22Rv1 (cell line): ENCODE data around the gene SYTL3.
"Not testable (repeated sequence)": the region's sequence is repeated elsewhere in the genome, so short reads cannot be mapped to it uniquely, and the experiment has no call there.

ENCODE experiments used
- H3K27ac ChIP-seq: fragments of 450-650 bp; 2 replicates; pipeline ENCODE4 v1.5.1; 2017
- ZFX ChIP-seq: fragments of 450-650 bp; IDR thresholded peaks from 2 replicates; pipeline ENCODE4 v1.6.1; 2017; ENCODE audit warnings: antibody characterized with exemption, borderline replicate concordance
- TF ChIP-seq, protein P1 (sequence below): fragments of 450-650 bp; IDR thresholded peaks from 2 replicates; pipeline ENCODE4 v1.5.1; 2017; ENCODE audit warnings: mild to moderate bottlenecking

SYTL3 gene

DNA sequence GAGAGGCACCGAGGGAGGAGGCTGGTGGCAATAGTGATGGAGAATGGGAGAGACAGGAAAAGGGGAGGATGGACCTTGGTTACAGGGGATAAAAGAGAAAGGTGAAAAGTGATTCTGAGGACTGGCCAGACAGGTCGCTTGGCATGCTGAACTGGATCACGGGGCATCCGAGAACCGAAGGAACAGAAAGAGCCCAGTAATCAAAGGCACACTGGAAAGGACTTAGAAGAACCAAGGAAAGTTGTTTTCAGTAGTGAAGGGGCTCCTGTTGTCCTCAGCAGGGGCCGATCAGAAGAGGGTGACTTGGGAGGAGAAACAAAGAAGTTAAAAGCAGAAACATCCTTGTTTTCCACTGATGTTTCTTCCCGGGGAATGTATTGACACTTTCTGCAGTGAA, 18.9 kb downstream of the SYTL3 start:
- no peak overlapping the region for H3K27ac ChIP-seq
- no peak for TF ChIP-seq ZFX
- TF ChIP-seq, protein P1, sequence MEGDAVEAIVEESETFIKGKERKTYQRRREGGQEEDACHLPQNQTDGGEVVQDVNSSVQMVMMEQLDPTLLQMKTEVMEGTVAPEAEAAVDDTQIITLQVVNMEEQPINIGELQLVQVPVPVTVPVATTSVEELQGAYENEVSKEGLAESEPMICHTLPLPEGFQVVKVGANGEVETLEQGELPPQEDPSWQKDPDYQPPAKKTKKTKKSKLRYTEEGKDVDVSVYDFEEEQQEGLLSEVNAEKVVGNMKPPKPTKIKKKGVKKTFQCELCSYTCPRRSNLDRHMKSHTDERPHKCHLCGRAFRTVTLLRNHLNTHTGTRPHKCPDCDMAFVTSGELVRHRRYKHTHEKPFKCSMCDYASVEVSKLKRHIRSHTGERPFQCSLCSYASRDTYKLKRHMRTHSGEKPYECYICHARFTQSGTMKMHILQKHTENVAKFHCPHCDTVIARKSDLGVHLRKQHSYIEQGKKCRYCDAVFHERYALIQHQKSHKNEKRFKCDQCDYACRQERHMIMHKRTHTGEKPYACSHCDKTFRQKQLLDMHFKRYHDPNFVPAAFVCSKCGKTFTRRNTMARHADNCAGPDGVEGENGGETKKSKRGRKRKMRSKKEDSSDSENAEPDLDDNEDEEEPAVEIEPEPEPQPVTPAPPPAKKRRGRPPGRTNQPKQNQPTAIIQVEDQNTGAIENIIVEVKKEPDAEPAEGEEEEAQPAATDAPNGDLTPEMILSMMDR, result no peak

DNA sequence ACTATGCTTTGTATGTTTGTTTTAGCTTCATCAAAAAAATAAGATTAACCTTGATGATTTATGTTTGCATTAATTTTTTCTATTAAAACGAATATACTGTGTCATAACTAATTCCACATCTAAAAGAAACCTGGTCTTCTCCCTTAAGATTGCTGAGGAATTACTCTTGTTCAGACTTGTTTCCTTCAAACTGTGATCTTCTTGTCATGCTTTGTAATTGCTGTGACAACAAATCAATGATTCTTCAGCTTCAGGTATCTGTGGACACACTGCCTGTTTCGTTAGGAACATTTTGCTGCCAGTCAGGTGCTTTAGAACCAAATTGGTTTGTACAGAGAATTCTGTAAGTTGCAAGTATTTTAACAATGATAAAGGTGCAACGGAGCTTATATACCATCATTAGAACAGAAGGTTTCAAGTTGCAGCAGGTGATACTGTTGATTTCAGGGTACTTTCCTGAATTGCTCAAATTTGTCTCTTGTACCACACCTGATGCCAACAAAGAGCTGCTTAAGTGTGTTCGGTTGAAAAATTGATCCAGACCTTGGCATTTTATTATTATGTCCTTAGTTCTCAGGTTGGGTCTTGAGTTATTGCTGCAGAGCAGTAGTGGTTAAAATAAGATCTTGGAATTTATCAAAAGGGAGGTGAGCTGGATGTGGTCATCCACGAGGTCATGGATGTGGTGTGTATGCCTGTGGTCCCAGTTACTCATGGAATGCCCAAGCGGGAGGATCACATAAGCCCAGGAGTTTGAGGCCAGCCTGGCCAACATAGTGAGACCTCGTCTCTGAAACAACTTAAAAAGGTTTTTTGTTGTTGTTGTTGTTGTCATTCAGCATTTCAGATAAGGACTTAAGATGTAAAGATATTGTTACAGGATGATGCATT, 19.5 kb downstream of the SYTL3 start:
- TF ChIP-seq ZFX, result no peak
- TF ChIP-seq, protein P1, result no peak
- no peak overlapping the region for H3K27ac ChIP-seq

DNA sequence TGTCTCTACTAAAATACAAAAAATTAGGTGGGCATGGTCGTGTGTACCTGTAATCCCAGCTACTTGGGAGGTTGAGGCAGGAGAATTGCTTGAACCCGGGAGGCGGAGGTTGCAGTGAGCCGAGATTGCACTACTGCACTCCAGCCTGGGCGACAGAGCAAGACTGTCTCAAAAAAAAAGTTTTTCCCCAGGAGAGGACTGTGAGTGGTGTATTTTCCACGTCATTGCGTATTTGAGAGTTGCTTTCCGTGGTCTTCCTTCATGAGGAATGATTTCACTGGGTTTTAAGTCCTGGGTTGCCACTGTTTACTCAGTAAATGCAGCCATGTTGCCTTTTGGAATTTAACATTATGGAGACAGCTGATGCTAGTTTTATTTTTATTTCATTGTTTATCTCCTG, 22.3 kb downstream of the SYTL3 start:
- H3K27ac ChIP-seq, result not testable (repeated sequence)

DNA sequence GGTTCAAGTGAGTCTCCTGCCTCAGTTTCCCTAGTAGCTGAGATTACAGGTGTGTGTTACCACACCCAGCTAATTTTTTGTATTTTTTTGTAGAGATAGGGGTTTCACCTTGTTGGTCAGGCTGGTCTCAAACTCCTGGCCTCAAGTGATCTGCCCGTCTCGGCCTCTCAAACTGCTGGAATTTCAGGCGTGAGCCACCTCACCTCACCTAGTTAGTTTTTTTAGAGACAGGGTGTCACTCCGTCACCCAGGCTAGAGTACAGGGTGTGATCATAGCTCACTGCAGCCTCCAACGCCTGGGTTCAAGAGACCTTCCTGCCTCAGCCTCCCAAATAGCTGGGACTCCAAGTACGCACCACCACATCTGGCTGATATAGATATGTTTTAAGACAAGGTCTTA, 22.9 kb downstream of the SYTL3 start:
- no peak overlapping the region for H3K27ac ChIP-seq
- no peak for TF ChIP-seq ZFX
- TF ChIP-seq, protein P1, result no peak

DNA sequence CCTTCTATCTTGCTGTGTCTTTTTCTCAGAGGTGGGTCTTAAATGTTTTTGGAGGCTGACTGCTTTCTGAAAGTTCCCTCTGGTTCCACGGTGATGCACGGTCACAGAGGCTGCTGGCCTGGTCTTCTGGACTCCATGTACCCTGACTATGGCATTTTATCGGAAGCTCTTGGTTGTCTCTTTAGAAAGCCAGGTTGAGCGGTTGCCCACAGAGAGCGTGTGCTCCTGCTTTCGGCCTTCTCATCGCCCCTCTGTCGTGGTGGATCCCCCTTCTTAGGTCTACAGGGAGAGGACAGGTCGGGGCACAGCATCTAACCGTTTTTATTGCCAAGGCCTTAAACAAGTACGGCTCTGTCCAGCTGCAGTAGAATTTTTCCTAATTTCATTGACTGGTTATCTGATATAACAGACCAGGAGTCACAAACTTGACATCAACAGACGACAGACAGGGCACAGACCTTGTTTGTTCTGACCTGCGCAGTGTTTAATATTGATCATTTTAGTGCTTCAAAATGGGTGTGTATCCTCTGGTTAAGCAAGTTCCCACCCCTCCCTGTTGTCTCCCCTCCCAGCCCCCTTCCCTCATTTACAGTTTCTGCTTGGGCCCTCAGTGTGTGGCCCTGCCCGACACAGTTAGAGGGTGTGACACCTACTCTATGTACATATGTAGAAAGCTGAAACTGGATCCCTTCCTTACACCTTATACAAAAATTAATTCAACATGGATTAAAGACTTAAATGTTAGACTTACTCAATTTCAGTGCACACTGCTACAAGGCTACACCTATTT, 24.7 kb downstream of the SYTL3 start:
- no peak overlapping the region for H3K27ac ChIP-seq
- TF ChIP-seq, protein P1, result no peak
- no peak for TF ChIP-seq ZFX

DNA sequence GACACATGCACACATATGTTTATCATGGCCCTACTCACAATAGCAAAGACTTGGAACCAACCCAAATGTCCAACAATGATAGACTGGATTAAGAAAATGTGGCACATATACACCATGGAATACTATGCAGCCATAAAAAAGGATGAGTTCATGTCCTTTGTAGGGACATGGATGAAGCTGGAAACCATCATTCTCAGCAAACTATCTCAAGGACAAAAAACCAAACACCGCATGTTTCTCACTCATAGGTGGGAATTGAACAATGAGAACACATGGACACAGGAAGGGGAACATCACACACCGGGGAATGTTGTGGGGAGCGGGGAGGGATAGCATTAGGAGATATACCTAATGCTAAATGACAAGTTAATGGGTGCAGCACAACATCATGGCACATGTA, 27.2 kb downstream of the SYTL3 start:
- not testable (repeated sequence) for H3K27ac ChIP-seq

DNA sequence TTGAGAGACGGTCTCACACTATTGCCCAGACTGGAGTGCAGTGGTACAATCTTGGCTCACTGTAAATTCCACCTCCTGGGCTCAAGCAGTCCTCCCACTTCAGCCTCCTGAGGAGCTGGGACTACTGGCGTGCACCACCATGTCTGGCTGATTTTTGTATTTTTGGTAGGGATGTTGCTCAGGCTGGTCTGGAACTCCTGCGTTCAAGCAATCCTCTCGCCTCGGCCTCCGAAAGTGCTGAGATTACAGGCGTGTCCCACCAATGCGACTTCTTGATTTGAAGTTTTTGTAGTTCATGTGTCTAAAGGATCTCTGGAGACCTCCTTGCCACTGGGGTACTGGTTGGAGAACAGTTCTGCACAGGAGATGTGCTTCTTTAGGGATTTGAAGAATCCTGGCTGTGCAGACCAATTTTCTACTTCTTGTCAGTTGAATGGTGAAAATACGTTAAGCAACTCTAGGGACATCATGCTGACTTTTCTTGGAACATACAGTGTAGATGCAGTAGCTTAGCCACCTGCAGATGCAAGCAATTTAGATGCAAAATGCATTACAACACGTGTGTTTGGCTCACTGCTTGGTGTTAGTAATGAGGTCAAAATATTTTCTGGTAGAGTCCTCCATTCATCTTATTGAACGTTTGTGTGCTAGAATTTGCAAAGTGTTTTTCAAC, 28.2 kb downstream of the SYTL3 start:
- no peak overlapping the region for H3K27ac ChIP-seq

DNA sequence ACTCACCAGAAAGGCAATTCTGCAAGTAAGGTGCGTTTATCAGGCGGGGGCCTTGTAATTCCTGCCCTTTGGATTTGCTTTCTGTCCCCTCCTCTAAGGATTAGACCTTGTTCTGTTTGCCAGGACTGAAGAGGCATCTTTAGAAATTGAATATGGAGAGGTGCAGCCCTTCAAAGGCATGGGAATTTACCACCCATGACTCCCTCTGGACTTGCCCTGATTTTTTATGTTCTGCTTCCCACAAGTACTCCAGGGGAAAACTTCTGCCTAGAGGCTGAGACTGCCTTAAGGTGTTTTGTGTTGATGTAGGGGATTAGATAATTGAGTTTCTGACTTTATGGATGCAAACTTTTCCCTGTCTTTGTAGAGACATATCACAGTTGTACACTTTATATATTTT, 30.2 kb downstream of the SYTL3 start:
- TF ChIP-seq, protein P1, result no peak
- no peak for TF ChIP-seq ZFX
- H3K27ac ChIP-seq, result no peak overlapping the region

More for the DNA sequence above, 28.2 kb downstream of the SYTL3 start:
- no peak for TF ChIP-seq ZFX
- TF ChIP-seq, protein P1, result no peak
